Ishikawa (cell line): ENCODE data around the gene EGLN3.

Experiments used
- CEBPB ChIP-seq: IDR thresholded peaks from 2 replicates; pipeline ENCODE4 v1.6.1; 2012
- CREB1 ChIP-seq: IDR thresholded peaks from 2 replicates; pipeline ENCODE4 v1.6.1; 2012; ENCODE audit warnings: low read depth
- NFIC ChIP-seq: IDR thresholded peaks from 2 replicates; pipeline ENCODE4 v1.6.1; 2012
- RAD21 ChIP-seq: IDR thresholded peaks from 2 replicates; pipeline ENCODE4 v1.6.1; 2012; ENCODE audit warnings: low read depth
- REST ChIP-seq: IDR thresholded peaks from 2 replicates; pipeline ENCODE4 v1.6.1; 2012; ENCODE audit warnings: low read depth, mild to moderate bottlenecking
- USF1 ChIP-seq: IDR thresholded peaks from 2 replicates; pipeline ENCODE4 v1.6.1; 2012
- YY1 ChIP-seq: IDR thresholded peaks from 2 replicates; pipeline ENCODE4 v1.6.1; 2012; ENCODE audit warnings: low read depth

GRCh38 chr14:33880330-33880729 lies 70.5 kb downstream of the EGLN3 start:
- TF ChIP-seq REST (no peak), USF1 (no peak), NFIC (no peak), YY1 (no peak), CREB1 (no peak), CEBPB (no peak), RAD21 (no peak)
